ENCODE measurements around the gene MAPKAPK5. TPM values are rescaled to one million over a fixed set of nuclear protein-coding genes. Genes with fewer than 3 reads are reported as not detected.
"Not testable (repeated sequence)": the region's sequence is repeated elsewhere in the genome, so short reads cannot be mapped to it uniquely, and the experiment has no call there.

MAPKAPK5 gene
- total RNA-seq, 5 donors from 2014 or later (not counting 1 experiment from before 2014, with no cell fraction given) = 59.1 to 70.2 (median 65.3) TPM

DNA sequence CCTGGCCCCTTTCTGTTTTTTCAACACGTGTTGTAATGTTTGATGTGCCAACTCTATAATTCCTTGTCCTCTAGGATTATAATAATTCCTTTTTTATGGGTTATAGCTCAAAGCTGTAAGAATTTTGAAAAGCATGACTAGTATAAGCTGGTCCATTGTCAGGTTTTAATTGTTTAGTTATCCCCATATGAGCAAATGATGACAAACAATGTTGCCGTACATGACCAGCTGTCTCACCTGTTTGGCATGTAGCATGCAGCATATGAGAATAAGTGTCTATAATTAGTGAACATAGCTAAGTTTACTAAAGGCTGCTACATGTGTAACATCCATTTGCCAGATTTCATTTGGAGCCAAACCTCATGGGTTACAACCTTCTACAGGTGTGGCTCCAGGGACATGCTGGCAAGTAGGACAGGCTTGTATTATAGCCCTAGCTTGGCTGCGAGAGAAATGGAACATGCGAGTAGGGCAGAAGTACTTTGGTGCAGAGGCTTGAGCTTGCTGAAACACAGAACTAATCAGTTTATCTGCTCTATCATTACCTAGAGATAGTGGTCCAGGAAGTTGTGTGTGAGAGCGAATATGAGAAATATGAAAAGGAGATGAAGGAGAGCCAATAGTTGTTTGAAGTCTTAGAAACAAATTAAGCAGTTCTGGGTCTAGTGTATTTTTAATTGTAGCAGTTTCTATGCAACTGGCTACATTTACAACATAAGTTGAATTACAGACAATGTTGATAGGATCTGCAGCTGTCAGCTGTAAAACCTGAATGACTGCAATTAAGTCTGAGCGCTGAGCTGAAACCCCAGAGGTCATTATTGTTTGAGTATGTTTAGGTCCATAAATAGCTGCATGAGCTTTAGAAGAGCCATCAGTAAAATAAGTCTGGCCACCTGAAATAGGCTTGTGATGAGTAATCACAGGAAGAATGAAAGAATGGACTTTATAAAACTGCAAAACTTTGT, 22.6 kb upstream of the MAPKAPK5 start:
- Histone ChIP-seq H3K4me3 (ENCODE audit: control insufficient read depth in 1 of 2, extremely low read depth in 1 of 2, low read length in 1 of 2) (no peak overlapping the region), H3K27ac (ENCODE audit: low read length) (no peak overlapping the region), H3K4me1 (ENCODE audit: control insufficient read depth in 1 of 2, extremely low read depth in 1 of 2, insufficient read depth in 2 of 2, low read length in 2 of 2) (no peaks in the 10 kb centered on the region), H3K36me3 (ENCODE audit: control insufficient read depth in 2 of 2, extremely low read depth in 1 of 2, insufficient read depth in 1 of 2, low read length in 1 of 2) (no peaks in the 10 kb centered on the region), H3K27me3 (replicated peaks in 1 of 2; ENCODE audit: control insufficient read depth in 2 of 2, extremely low read depth in 1 of 2, insufficient read depth in 2 of 2, low read length in 1 of 2) (peaks cover 0 to 3% of the 10 kb centered on the region in 2 experiments), H3K9me3 (no peaks in the 10 kb centered on the region)
- H3K36me3 Mint-ChIP-seq = no peaks in the 10 kb centered on the region
- 100% methylated on average over 1 of the region's 6 CpGs for WGBS (ENCODE audit: insufficient coverage)
- no peak overlapping the region for H3K4me3 Mint-ChIP-seq
- DNase-seq (no peak), ATAC-seq (replicated peaks in 1 of 4) (no peak)
- H3K27ac Mint-ChIP-seq = no peak overlapping the region
- H3K27me3 Mint-ChIP-seq = peaks cover 10 to 18% of the 10 kb centered on the region in 2 donors
- ChIA-PET CTCF (no interaction called here), POLR2A (no interaction called here)
- H3K4me1 Mint-ChIP-seq = peaks cover 0 to 2% (median 0%) of the 10 kb centered on the region in 3 donors
- H3K9me3 Mint-ChIP-seq = no peaks in the 10 kb centered on the region

- peaks cover 10 to 18% of the 10 kb centered on the region in 2 donors for H3K27me3 Mint-ChIP-seq
- H3K27ac Mint-ChIP-seq; DNase-seq; H3K36me3 ChIP-seq (ENCODE audit: control insufficient read depth in 2 of 2, extremely low read depth in 1 of 2, insufficient read depth in 1 of 2, low read length in 1 of 2); H3K4me1 Mint-ChIP-seq; ATAC-seq (replicated peaks in 1 of 4); H3K27ac ChIP-seq (ENCODE audit: low read length); H3K9me3 ChIP-seq; CTCF ChIA-PET; H3K27me3 ChIP-seq (replicated peaks in 1 of 2; ENCODE audit: control insufficient read depth in 2 of 2, extremely low read depth in 1 of 2, insufficient read depth in 2 of 2, low read length in 1 of 2); H3K4me1 ChIP-seq (ENCODE audit: control insufficient read depth in 1 of 2, extremely low read depth in 1 of 2, insufficient read depth in 2 of 2, low read length in 2 of 2); H3K9me3 Mint-ChIP-seq; H3K4me3 ChIP-seq (ENCODE audit: control insufficient read depth in 1 of 2, extremely low read depth in 1 of 2, low read length in 1 of 2); POLR2A ChIA-PET; H3K4me3 Mint-ChIP-seq; H3K36me3 Mint-ChIP-seq: not testable (repeated sequence)
- WGBS (ENCODE audit: insufficient coverage) = 100% methylated on average over 5 of the region's 8 CpGs
These were observed 21.2 kb upstream of the MAPKAPK5 start for GRCh38 chr12:111820828-111821227.

GRCh38 chr12:111822886-111823285, 19.1 kb upstream of the MAPKAPK5 start:
- WGBS (ENCODE audit: insufficient coverage) = no CpG with 5 or more reads among the region's 2 CpGs
- Histone ChIP-seq H3K27ac (ENCODE audit: low read length) (no peak overlapping the region), H3K9me3 (no peaks in the 10 kb centered on the region), H3K36me3 (ENCODE audit: control insufficient read depth in 2 of 2, extremely low read depth in 1 of 2, insufficient read depth in 1 of 2, low read length in 1 of 2) (no peaks in the 10 kb centered on the region), H3K4me3 (ENCODE audit: control insufficient read depth in 1 of 2, extremely low read depth in 1 of 2, low read length in 1 of 2) (no peak overlapping the region), H3K27me3 (replicated peaks in 1 of 2; ENCODE audit: control insufficient read depth in 2 of 2, extremely low read depth in 1 of 2, insufficient read depth in 2 of 2, low read length in 1 of 2) (peaks cover 0 to 10% of the 10 kb centered on the region in 2 experiments), H3K4me1 (ENCODE audit: control insufficient read depth in 1 of 2, extremely low read depth in 1 of 2, insufficient read depth in 2 of 2, low read length in 2 of 2) (no peaks in the 10 kb centered on the region)
- Mint-ChIP-seq H3K27ac (no peak overlapping the region), H3K27me3 (peaks cover 7 to 18% of the 10 kb centered on the region in 2 donors), H3K4me1 (peaks cover 0 to 3% (median 0%) of the 10 kb centered on the region in 3 donors), H3K4me3 (no peak overlapping the region), H3K9me3 (no peaks in the 10 kb centered on the region), H3K36me3 (no peaks in the 10 kb centered on the region)
- ChIA-PET CTCF (interaction anchor here (0.6 to 1.2 kb wide), 5 partner anchors 8 to 191 kb away, joined by 3 to 5 read pairs (median 3); no protein-coding TSS in a partner anchor), POLR2A (no interaction called here)
- DNase-seq (no peak), ATAC-seq (replicated peaks in 1 of 4) (no peak)

- no peak for ATAC-seq (replicated peaks in 1 of 4)
- WGBS (ENCODE audit: insufficient coverage) = 50% methylated on average over 2 of the region's 3 CpGs
- Histone ChIP-seq H3K4me3 (ENCODE audit: control insufficient read depth in 1 of 2, extremely low read depth in 1 of 2, low read length in 1 of 2) (no peak overlapping the region), H3K27ac (ENCODE audit: low read length) (no peak overlapping the region), H3K36me3 (ENCODE audit: control insufficient read depth in 2 of 2, extremely low read depth in 1 of 2, insufficient read depth in 1 of 2, low read length in 1 of 2) (no peaks in the 10 kb centered on the region), H3K27me3 (replicated peaks in 1 of 2; ENCODE audit: control insufficient read depth in 2 of 2, extremely low read depth in 1 of 2, insufficient read depth in 2 of 2, low read length in 1 of 2) (peaks cover 0 to 15% of the 10 kb centered on the region in 2 experiments), H3K9me3 (no peaks in the 10 kb centered on the region), H3K4me1 (ENCODE audit: control insufficient read depth in 1 of 2, extremely low read depth in 1 of 2, insufficient read depth in 2 of 2, low read length in 2 of 2) (no peaks in the 10 kb centered on the region)
- Mint-ChIP-seq H3K36me3 (no peaks in the 10 kb centered on the region), H3K27ac (no peak overlapping the region), H3K27me3 (peaks cover 7 to 18% of the 10 kb centered on the region in 2 donors), H3K9me3 (no peaks in the 10 kb centered on the region), H3K4me3 (no peak overlapping the region), H3K4me1 (peaks cover 0 to 3% (median 0%) of the 10 kb centered on the region in 3 donors)
- no peak for DNase-seq
- CTCF ChIA-PET = interaction anchor here in 1 of 2 donors (0.9 to 1.0 kb wide), 2 partner anchors 11 to 190 kb away, joined by 3 to 5 read pairs; no protein-coding TSS in a partner anchor
- POLR2A ChIA-PET = no interaction called here
These were observed 18.1 kb upstream of the MAPKAPK5 start for GRCh38 chr12:111823891-111824290.

GRCh38 chr12:111824312-111824711, 17.7 kb upstream of the MAPKAPK5 start:
- no CpG with 5 or more reads among the region's 4 CpGs for WGBS (ENCODE audit: insufficient coverage)
- CTCF ChIA-PET; H3K4me1 Mint-ChIP-seq; H3K36me3 Mint-ChIP-seq; H3K4me3 Mint-ChIP-seq; DNase-seq; POLR2A ChIA-PET; H3K36me3 ChIP-seq (ENCODE audit: control insufficient read depth in 2 of 2, extremely low read depth in 1 of 2, insufficient read depth in 1 of 2, low read length in 1 of 2); H3K27ac ChIP-seq (ENCODE audit: low read length); H3K27ac Mint-ChIP-seq; H3K4me3 ChIP-seq (ENCODE audit: control insufficient read depth in 1 of 2, extremely low read depth in 1 of 2, low read length in 1 of 2); H3K9me3 ChIP-seq; H3K4me1 ChIP-seq (ENCODE audit: control insufficient read depth in 1 of 2, extremely low read depth in 1 of 2, insufficient read depth in 2 of 2, low read length in 2 of 2); ATAC-seq (replicated peaks in 1 of 4); H3K9me3 Mint-ChIP-seq: not testable (repeated sequence)
- peaks cover 0 to 15% of the 10 kb centered on the region in 2 experiments for H3K27me3 ChIP-seq (replicated peaks in 1 of 2; ENCODE audit: control insufficient read depth in 2 of 2, extremely low read depth in 1 of 2, insufficient read depth in 2 of 2, low read length in 1 of 2)
- peaks cover 7 to 18% of the 10 kb centered on the region in 2 donors for H3K27me3 Mint-ChIP-seq

DNA sequence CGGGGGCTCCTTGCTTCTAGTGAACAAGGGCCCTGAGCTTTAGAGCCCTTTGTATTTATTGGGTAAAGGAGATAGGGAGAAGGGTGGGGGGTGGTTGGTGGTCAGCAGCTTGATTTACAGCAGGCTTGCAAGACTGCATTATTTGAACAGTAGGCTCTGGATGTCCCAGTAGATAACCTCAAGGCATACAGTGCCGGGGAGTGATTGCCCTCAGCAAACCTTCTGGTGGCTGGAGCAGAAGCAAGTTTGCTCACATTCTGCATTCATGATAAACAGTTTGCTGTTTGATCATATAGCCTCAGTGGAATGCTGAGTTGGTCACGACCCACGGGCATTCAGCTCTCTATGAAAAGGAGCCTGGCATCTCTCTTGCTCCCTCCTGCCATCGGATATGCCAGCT, 16.5 kb upstream of the MAPKAPK5 start:
- WGBS (ENCODE audit: insufficient coverage) = 88% methylated on average over 5 of the region's 5 CpGs
- POLR2A ChIA-PET = no interaction called here
- Mint-ChIP-seq H3K9me3 (no peaks in the 10 kb centered on the region), H3K36me3 (no peaks in the 10 kb centered on the region), H3K4me1 (peaks cover 0 to 3% (median 0%) of the 10 kb centered on the region in 3 donors), H3K4me3 (no peak overlapping the region), H3K27ac (no peak overlapping the region), H3K27me3 (peaks cover 7 to 14% of the 10 kb centered on the region in 2 donors)
- DNase-seq (no peak), ATAC-seq (replicated peaks in 1 of 4) (no peak)
- H3K27me3 ChIP-seq (replicated peaks in 1 of 2; ENCODE audit: control insufficient read depth in 2 of 2, extremely low read depth in 1 of 2, insufficient read depth in 2 of 2, low read length in 1 of 2) = peaks cover 0 to 15% of the 10 kb centered on the region in 2 experiments
- H3K9me3 ChIP-seq = no peaks in the 10 kb centered on the region
- no peak overlapping the region for H3K27ac ChIP-seq (ENCODE audit: low read length)
- CTCF ChIA-PET = interaction anchor here in 1 of 2 donors (0.5 kb wide), 1 partner anchor 11 kb away, joined by 3 read pairs; no protein-coding TSS in a partner anchor
- no peak overlapping the region for H3K4me3 ChIP-seq (ENCODE audit: control insufficient read depth in 1 of 2, extremely low read depth in 1 of 2, low read length in 1 of 2)
- no peaks in the 10 kb centered on the region for H3K4me1 ChIP-seq (ENCODE audit: control insufficient read depth in 1 of 2, extremely low read depth in 1 of 2, insufficient read depth in 2 of 2, low read length in 2 of 2)
- H3K36me3 ChIP-seq (ENCODE audit: control insufficient read depth in 2 of 2, extremely low read depth in 1 of 2, insufficient read depth in 1 of 2, low read length in 1 of 2) = no peaks in the 10 kb centered on the region
